GM18502 (cell line): ENCODE results near the gene ATP8B1.
"Not testable (repeated sequence)": the region's sequence is repeated elsewhere in the genome, so short reads cannot be mapped to it uniquely, and the experiment has no call there.

Experiments
- ATAC-seq: cut with Tn5 transposase; IDR thresholded peaks from one replicate; pipeline ENCODE4 v1.9.1; 2021; ENCODE audit warnings: mild to moderate bottlenecking; ENCODE audit not compliant: unreplicated experiment, poor library complexity

ATP8B1 gene

GRCh38 chr18:57683470-57683869 lies 119.6 kb downstream of the ATP8B1 start:
- ATAC-seq = no peak

- ATAC-seq = no peak
These were observed 125.6 kb downstream of the ATP8B1 start for GRCh38 chr18:57677262-57678211.

GRCh38 chr18:57674891-57675290 lies 128.2 kb downstream of the ATP8B1 start:
- ATAC-seq = no peak

- ATAC-seq = no peak
These were observed 133.1 kb downstream of the ATP8B1 start for GRCh38 chr18:57670046-57670445.

GRCh38 chr18:57668021-57668420 lies 135.1 kb downstream of the ATP8B1 start:
- no peak for ATAC-seq

GRCh38 chr18:57666818-57667497 lies 136.2 kb downstream of the ATP8B1 start:
- no peak for ATAC-seq

- ATAC-seq = no peak
These were observed 138.4 kb downstream of the ATP8B1 start for GRCh38 chr18:57664568-57665165.

GRCh38 chr18:57660961-57661360 lies 142.2 kb downstream of the ATP8B1 start:
- no peak for ATAC-seq

- no peak for ATAC-seq
These were observed 143.5 kb downstream of the ATP8B1 start for GRCh38 chr18:57659460-57660102.

GRCh38 chr18:57657542-57657941 lies 145.6 kb downstream of the ATP8B1 start:
- no peak for ATAC-seq

- no peak for ATAC-seq
These were observed 147.4 kb downstream of the ATP8B1 start for GRCh38 chr18:57655740-57656139.

- no peak for ATAC-seq
These were observed 151.2 kb downstream of the ATP8B1 start for GRCh38 chr18:57651914-57652313.

GRCh38 chr18:57649556-57650500 lies 153.3 kb downstream of the ATP8B1 start:
- ATAC-seq = peak; percentile 83

GRCh38 chr18:57648414-57648813 lies 154.7 kb downstream of the ATP8B1 start:
- ATAC-seq = no peak

- ATAC-seq = no peak
These were observed 158.6 kb downstream of the ATP8B1 start for GRCh38 chr18:57644540-57644939.

- not testable (repeated sequence) for ATAC-seq
These were observed 159.4 kb downstream of the ATP8B1 start for GRCh38 chr18:57643726-57644125.

GRCh38 chr18:57642462-57642861 lies 160.7 kb downstream of the ATP8B1 start:
- not testable (repeated sequence) for ATAC-seq

- ATAC-seq = no peak
These were observed 162.4 kb downstream of the ATP8B1 start for GRCh38 chr18:57640749-57641148.

GRCh38 chr18:57640236-57640635 lies 162.9 kb downstream of the ATP8B1 start:
- no peak for ATAC-seq
